ENCODE data around the gene SLC12A3.

The SLC12A3 gene

DNA sequence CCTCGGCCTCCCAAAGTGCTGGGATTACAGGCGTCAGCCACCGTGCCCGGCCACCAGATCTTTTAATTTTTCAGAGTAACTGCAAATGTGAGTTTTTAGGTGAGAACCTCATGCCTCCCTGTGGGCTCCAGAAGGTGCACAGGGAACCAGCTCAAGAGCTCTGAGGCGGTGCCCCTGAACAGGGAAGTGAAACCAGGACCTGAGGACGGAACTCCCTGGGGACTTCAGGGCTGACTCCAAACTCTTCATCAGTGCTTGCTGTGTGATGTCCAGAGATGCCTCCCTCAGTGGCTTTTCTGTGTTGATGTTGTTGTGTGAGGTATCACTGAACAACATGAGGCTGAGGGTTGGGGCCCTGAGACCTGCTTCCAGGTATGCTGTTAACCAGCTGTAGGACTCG lies 23.8 kb downstream of the SLC12A3 start:
- TF ChIP-seq, protein P1, sequence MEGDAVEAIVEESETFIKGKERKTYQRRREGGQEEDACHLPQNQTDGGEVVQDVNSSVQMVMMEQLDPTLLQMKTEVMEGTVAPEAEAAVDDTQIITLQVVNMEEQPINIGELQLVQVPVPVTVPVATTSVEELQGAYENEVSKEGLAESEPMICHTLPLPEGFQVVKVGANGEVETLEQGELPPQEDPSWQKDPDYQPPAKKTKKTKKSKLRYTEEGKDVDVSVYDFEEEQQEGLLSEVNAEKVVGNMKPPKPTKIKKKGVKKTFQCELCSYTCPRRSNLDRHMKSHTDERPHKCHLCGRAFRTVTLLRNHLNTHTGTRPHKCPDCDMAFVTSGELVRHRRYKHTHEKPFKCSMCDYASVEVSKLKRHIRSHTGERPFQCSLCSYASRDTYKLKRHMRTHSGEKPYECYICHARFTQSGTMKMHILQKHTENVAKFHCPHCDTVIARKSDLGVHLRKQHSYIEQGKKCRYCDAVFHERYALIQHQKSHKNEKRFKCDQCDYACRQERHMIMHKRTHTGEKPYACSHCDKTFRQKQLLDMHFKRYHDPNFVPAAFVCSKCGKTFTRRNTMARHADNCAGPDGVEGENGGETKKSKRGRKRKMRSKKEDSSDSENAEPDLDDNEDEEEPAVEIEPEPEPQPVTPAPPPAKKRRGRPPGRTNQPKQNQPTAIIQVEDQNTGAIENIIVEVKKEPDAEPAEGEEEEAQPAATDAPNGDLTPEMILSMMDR (IDR thresholded peaks at IDR 0.05; ENCODE audit: borderline replicate concordance, insufficient read depth, low read depth, low read length) = no peak
- H3K4me3 ChIP-seq (ENCODE audit: low read depth, low read length) = no peak overlapping the region

DNA sequence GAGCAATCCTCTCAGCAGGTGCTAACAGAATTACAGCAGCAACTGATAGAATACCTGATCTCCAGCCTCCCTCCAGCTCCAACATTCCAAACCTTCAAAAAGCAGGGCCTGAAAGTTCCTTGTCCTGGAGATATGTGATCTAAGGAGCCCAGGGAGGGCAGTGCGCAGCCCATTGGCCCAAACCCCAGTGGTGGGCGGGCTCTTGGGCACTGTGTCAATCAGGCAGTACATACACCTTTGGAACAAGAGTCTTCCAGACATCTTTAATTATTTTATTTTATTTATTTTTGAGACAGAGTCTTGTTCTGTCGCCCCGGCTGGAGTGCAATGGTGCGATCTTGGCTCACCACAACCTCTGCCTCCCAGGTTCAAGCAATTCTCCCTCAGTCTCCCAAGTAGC lies 24.2 kb downstream of the SLC12A3 start:
- no peak overlapping the region for H3K4me3 ChIP-seq (ENCODE audit: low read depth, low read length)
- TF ChIP-seq, protein P1 (IDR thresholded peaks at IDR 0.05; ENCODE audit: borderline replicate concordance, insufficient read depth, low read depth, low read length) = no peak

DNA sequence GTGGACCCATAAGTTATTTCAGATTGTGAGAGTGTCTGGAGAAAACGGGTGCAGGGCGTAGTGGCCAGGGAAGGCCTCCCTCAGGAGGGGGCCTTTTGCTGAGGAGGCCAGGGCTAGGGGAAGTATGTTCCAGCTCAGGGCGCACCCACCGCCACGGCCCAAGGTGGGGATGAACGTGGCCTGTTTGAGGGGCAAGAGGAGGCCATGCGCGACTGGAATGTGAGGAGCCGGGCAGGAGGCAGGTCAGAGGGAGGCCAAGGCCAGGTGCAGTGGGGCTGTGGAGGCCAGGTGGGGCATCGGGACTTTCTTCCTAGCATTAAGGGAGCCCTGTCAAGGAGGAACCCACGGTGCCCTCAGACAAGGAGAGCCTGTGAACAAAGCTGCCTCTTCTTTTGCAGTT lies 26.7 kb downstream of the SLC12A3 start:
- TF ChIP-seq, protein P1 (IDR thresholded peaks at IDR 0.05; ENCODE audit: borderline replicate concordance, insufficient read depth, low read depth, low read length) = no peak
- no peak overlapping the region for H3K4me3 ChIP-seq (ENCODE audit: low read depth, low read length)

DNA sequence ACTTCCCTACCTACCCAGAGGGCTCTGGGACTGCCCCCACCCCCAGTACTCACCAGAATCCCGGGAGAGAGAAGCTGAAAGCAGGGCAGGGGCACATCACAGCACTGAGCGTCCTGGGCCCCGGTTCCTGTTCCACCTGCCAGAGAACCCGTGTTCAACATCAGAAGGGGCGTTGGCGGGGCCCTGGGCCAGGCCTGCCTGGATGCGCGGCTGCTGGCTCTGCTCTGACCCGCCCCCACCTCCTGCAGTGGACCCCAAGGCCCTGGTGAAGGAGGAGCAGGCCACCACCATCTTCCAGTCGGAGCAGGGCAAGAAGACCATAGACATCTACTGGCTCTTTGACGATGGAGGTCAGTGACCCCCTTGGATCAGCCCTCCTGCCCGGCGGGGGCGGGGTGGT lies 27.7 kb downstream of the SLC12A3 start:
- no peak overlapping the region for H3K4me3 ChIP-seq (ENCODE audit: low read depth, low read length)
- TF ChIP-seq, protein P1 (IDR thresholded peaks at IDR 0.05; ENCODE audit: borderline replicate concordance, insufficient read depth, low read depth, low read length) = no peak

DNA sequence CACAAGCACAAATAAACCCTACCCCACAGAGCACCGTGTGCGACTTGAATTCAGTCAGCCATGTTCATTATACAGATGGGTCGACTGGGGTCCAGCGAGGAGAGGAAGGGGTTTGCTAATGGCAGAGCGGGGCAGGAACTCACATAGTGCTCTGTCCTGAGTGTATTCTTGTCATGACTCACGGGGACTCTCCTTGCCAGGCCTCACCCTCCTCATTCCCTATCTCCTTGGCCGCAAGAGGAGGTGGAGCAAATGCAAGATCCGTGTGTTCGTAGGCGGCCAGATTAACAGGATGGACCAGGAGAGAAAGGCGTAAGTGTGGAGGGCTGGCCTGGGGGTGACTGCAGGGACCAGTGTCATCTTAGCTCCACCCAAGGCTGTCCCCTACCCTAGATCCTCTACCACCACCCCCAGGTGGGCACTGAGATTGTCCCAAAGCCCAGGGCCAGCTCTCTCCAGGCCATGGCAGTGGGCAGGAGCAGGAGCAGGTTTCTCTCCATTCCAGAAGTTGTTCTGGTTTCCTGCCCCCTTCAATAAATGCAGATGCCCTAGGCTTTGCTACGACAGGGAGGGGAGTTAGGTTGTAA lies 29.4 kb downstream of the SLC12A3 start:
- H3K4me3 ChIP-seq (ENCODE audit: low read depth, low read length) = no peak overlapping the region
- TF ChIP-seq, protein P1 (IDR thresholded peaks at IDR 0.05; ENCODE audit: borderline replicate concordance, insufficient read depth, low read depth, low read length) = no peak

DNA sequence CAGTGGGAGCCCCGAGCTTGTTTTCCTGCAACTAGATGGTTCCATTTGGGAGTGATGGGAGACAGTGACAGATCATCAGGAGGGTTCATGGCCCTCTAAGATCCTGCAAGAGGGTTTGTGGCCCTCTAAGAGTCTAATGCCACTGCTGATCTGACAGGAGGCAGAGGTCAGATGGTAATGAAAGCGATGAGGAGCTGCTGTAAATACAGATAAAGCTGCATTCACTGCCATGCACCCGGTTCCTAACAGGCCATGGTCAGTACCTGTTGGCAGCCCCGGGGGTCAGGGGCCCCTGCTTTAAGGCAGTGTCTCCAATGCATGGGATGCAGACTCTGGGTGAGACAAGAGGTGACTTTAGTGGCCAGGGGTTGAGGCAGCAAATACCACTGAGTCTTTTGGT lies 30.8 kb downstream of the SLC12A3 start:
- no peak overlapping the region for H3K4me3 ChIP-seq (ENCODE audit: low read depth, low read length)
- TF ChIP-seq, protein P1 (IDR thresholded peaks at IDR 0.05; ENCODE audit: borderline replicate concordance, insufficient read depth, low read depth, low read length) = no peak

DNA sequence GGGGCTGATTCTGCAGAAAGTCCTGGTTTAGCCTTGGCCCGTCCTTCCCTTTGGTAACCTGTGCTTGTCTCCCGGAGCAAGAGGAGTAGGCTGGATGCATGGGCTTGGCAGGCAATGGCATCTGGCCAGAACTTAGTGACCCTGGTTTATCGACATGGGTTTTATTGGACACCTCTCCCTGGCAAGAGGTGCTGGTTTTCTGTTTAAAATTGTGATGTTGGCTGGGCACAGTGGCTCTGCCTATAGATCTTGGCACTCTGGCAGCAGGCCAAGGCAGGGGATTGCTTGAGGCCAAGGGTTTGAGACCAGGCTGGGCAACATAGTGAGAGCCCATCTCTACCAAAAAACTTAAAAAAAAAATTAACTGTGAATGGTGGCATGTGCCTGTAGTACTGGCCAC lies 31.2 kb downstream of the SLC12A3 start:
- TF ChIP-seq, protein P1 (IDR thresholded peaks at IDR 0.05; ENCODE audit: borderline replicate concordance, insufficient read depth, low read depth, low read length) = no peak
- H3K4me3 ChIP-seq (ENCODE audit: low read depth, low read length) = no peak overlapping the region
